NCI-H128 (cell line): ENCODE measurements around the gene TSEN34.
"Not testable (repeated sequence)": the region's sequence is repeated elsewhere in the genome, so short reads cannot be mapped to it uniquely, and the experiment has no call there.

ENCODE experiments used
- DNase-seq: peaks from one replicate; lab custom pipeline; 2025; ENCODE audit not compliant: unreplicated experiment; lab: John Stamatoyannopoulos, UW

Gene TSEN34

DNA sequence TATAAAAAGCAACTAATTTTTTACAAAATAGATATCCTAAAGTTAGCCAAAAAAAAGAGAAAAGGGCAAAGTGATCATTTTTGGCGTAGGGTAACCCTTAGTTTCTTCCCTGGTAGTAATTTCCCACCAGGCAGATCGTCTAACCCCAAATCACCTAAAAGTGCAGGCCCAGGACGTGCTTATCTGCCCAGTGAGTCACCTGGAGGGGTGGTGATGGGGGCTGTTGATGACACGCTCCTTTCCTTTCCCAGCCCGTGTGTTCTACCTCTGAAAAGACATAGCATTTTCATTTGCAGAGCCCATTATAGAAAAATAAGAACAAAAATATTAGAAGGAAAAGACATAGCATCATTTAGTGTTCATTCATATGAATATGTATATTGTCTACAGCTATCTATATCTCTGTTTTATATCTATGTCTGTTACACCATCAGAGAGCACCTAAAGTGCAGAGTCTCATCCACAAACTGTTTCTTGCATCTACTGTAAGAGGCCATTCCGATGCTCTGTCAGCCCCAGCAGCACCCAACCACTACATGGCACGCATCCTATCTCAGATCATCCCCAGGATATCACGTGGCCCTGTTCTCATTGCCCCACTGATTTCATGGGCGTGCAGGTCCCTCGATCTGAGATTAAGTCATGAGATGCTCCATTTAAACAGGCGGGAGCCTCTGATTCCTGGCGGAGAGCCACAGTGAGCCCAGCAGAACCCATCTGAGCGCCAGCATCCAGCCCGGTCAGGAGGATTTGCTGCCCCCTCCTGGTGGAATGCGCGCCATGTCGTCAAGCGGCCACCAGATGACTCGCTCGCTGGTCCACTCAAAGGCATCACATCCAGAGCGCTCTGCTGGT, 40.2 kb downstream of the TSEN34 start:
- DNase-seq, result peak; percentile 63

- no peak for DNase-seq
Measured at GRCh38 chr19:54233941-54234340, 42.8 kb downstream of the TSEN34 start.

DNA sequence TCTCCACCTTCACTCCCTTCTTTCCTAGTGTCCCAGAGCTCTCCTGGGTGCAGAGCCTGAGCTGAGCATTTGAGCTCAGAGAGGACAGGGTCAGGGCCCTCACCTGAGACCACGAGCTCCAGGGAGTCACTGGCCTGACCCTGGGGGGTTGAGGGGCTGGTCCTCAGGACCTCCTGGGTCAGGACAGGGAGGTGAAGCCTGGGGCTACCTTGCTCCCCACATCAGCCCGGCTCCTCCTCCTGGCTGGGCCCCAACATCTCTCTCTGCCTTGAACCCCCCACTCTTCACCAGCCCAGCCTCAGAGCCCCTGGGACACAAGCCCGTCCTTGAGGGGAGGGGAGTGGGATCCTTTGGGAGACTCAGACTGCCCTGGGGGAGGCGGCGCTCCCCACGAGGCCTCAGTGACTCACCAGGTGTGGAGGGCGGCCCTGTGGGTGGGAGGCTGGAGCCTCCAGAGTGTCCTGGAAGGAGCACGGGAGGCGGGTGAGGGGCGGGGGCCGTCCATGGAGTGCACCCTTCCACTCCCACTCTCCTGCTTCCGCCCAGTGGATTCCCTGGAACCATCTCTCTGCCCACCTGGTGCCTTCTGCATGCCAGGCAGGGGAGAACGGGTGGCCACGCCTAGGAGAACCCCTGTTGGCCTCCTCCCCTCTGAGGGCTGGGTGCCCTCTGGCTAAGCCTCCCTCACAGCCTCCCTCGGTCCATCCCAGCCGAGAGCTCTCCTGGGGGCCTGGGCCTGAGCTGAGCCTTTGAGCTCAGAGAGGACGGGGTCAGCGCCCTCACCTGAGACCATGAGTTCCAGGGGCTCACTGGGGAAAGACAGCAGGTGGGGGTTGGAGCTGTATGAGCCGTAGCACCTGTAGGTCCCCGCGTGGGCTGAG, 48.6 kb downstream of the TSEN34 start:
- DNase-seq, result not testable (repeated sequence)

GRCh38 chr19:54240372-54241336, 49.5 kb downstream of the TSEN34 start:
- DNase-seq, result not testable (repeated sequence)

GRCh38 chr19:54242234-54242633, 51.1 kb downstream of the TSEN34 start:
- DNase-seq, result not testable (repeated sequence)

- DNase-seq, result not testable (repeated sequence)
Measured at GRCh38 chr19:54242646-54243045, 51.5 kb downstream of the TSEN34 start, which contains the start of gene LILRA6. Gene LILRA6, minus strand, starts transcription at chr19:54242790.

- not testable (repeated sequence) for DNase-seq
Measured at GRCh38 chr19:54243809-54244208, 52.7 kb downstream of the TSEN34 start.
